ENCODE results near the gene ITIH3. TPM values are rescaled to one million over a fixed set of nuclear protein-coding genes. Genes with fewer than 3 reads are reported as not detected.

Gene ITIH3
- total and polyA plus RNA-seq, 2 experiments from 2014 or later, result 63.3 to 66.9 TPM

GRCh38 chr3:52829906-52830463, 35.4 kb downstream of the ITIH3 start:
- H3K79me2 ChIP-seq, result no peaks in the 10 kb centered on the region
- H3K27ac ChIP-seq, result no peak overlapping the region
- H3K4me1 ChIP-seq (ENCODE audit: insufficient read depth), result peaks cover 8% of the 10 kb centered on the region
- H2AFZ ChIP-seq, result no peak overlapping the region
- H3K9me2 ChIP-seq (replicated peaks; ENCODE audit: insufficient read depth), result no peaks in the 10 kb centered on the region
- no peak for TF ChIP-seq EZH2phosphoT487 (IDR thresholded peaks at IDR 0.05; ENCODE audit: low read depth, severe bottlenecking, unreplicated experiment)
- no peak for TF ChIP-seq CTCF (IDR thresholded peaks at IDR 0.05; ENCODE audit: poor library complexity)
- TF ChIP-seq EZH2 (IDR thresholded peaks at IDR 0.05; ENCODE audit: borderline replicate concordance), result no peak
- no peaks in the 10 kb centered on the region for H3K27me3 ChIP-seq
- 89% methylated on average over 10 of the region's 10 CpGs for WGBS (ENCODE audit: low lambda C conversion rate, missing lambda C conversion rate)
- no peaks in the 10 kb centered on the region for H3K36me3 ChIP-seq (replicated peaks; ENCODE audit: insufficient read depth, low read depth)
- no peak overlapping the region for H3K4me3 ChIP-seq
- no peaks in the 10 kb centered on the region for H3K9me3 ChIP-seq (ENCODE audit: low read depth)
- DNase-seq (ENCODE audit: low spot score), result no peak
- no peak overlapping the region for H3K4me2 ChIP-seq
- no peaks in the 10 kb centered on the region for H4K20me1 ChIP-seq (ENCODE audit: insufficient read depth, poor library complexity, severe bottlenecking)

- Histone ChIP-seq H3K27me3 (no peaks in the 10 kb centered on the region), H4K20me1 (ENCODE audit: insufficient read depth, poor library complexity, severe bottlenecking) (no peaks in the 10 kb centered on the region), H3K36me3 (replicated peaks; ENCODE audit: insufficient read depth, low read depth) (no peaks in the 10 kb centered on the region), H3K4me2 (no peak within 1 kb of the TSS), H3K79me2 (no peaks in the 10 kb centered on the region), H3K9me3 (ENCODE audit: low read depth) (no peaks in the 10 kb centered on the region), H3K4me1 (ENCODE audit: insufficient read depth) (peaks cover 13% of the 10 kb centered on the region), H3K4me3 (no peak within 1 kb of the TSS), H3K9me2 (replicated peaks; ENCODE audit: insufficient read depth) (no peaks in the 10 kb centered on the region), H3K27ac (no peak within 1 kb of the TSS), H2AFZ (no peak within 1 kb of the TSS)
- no peak for DNase-seq (ENCODE audit: low spot score)
- TF ChIP-seq CTCF (IDR thresholded peaks at IDR 0.05; ENCODE audit: poor library complexity) (no peak), EZH2phosphoT487 (IDR thresholded peaks at IDR 0.05; ENCODE audit: low read depth, severe bottlenecking, unreplicated experiment) (no peak), EZH2 (IDR thresholded peaks at IDR 0.05; ENCODE audit: borderline replicate concordance) (no peak)
- WGBS (ENCODE audit: low lambda C conversion rate, missing lambda C conversion rate), result 76% methylated on average over 16 of the region's 16 CpGs
These were observed 36.1 kb downstream of the ITIH3 start, which contains the start of gene ITIH4 for GRCh38 chr3:52830535-52831258. TSS of gene ITIH4 (minus strand) at chr3:52830672. CDS start at chr3:52830642, 30 bp downstream.

GRCh38 chr3:52831500-52832301, 37.1 kb downstream of the ITIH3 start:
- H3K4me1 ChIP-seq (ENCODE audit: insufficient read depth), result peaks cover 13% of the 10 kb centered on the region

More at GRCh38 chr3:52831500-52832301, 37.1 kb downstream of the ITIH3 start:
- no peaks in the 10 kb centered on the region for H3K27me3 ChIP-seq
- H3K79me2 ChIP-seq, result no peaks in the 10 kb centered on the region
- peak; percentile 62 for DNase-seq (ENCODE audit: low spot score)
- 75% methylated on average over 21 of the region's 21 CpGs for WGBS (ENCODE audit: low lambda C conversion rate, missing lambda C conversion rate)
- no peak overlapping the region for H3K4me3 ChIP-seq
- TF ChIP-seq EZH2 (IDR thresholded peaks at IDR 0.05; ENCODE audit: borderline replicate concordance), result no peak
- TF ChIP-seq CTCF (IDR thresholded peaks at IDR 0.05; ENCODE audit: poor library complexity), result no peak
- H3K27ac ChIP-seq, result no peak overlapping the region
- no peaks in the 10 kb centered on the region for H3K36me3 ChIP-seq (replicated peaks; ENCODE audit: insufficient read depth, low read depth)
- H2AFZ ChIP-seq, result no peak overlapping the region
- no peaks in the 10 kb centered on the region for H3K9me3 ChIP-seq (ENCODE audit: low read depth)
- H3K4me2 ChIP-seq, result no peak overlapping the region
- H4K20me1 ChIP-seq (ENCODE audit: insufficient read depth, poor library complexity, severe bottlenecking), result no peaks in the 10 kb centered on the region
- H3K9me2 ChIP-seq (replicated peaks; ENCODE audit: insufficient read depth), result no peaks in the 10 kb centered on the region
